Fibroblast of the aortic adventitia (primary cell): ENCODE results near the gene FAM3C. TPM values are rescaled to one million over a fixed set of nuclear protein-coding genes. Genes with fewer than 3 reads are reported as not detected.

ENCODE experiments used
- DNase-seq: peaks from one replicate; pipeline ENCODE4 v3.0.0-alpha.2; 2010; ENCODE audit warnings: low read depth
- H3K4me3 ChIP-seq: 2 replicates; pipeline ENCODE4 v1.5.1; 2011; ENCODE audit warnings: low read depth, mild to moderate bottlenecking, control low read depth, low read length, moderate library complexity
- CTCF ChIP-seq: IDR thresholded peaks from 2 replicates; pipeline ENCODE4 v1.5.1; 2011; ENCODE audit warnings: mild to moderate bottlenecking, low read length, control low read depth, inconsistent platforms; ENCODE audit not compliant: insufficient read depth
- total RNA-seq: library from RNA; depleted of rRNA; stranded (reverse); fragments of >200 nt; gene quantifications from 2 replicates; pipeline ENCODE4 v1.2.3, GENCODE V29; 2012; ENCODE audit warnings: low replicate concordance

The FAM3C gene
- total RNA-seq, 1 donor, result 119 TPM

GRCh38 chr7:121390617-121391016, 5.5 kb downstream of the FAM3C start:
- TF ChIP-seq CTCF, result no peak
- no peak overlapping the region for H3K4me3 ChIP-seq
- no peak for DNase-seq

- no peak for TF ChIP-seq CTCF
- no peak for DNase-seq
- no peak overlapping the region for H3K4me3 ChIP-seq
These were observed 6.0 kb downstream of the FAM3C start for GRCh38 chr7:121390109-121390508.

GRCh38 chr7:121388950-121389349, 7.2 kb downstream of the FAM3C start:
- TF ChIP-seq CTCF, result no peak
- no peak for DNase-seq
- no peak overlapping the region for H3K4me3 ChIP-seq

GRCh38 chr7:121385800-121386179, 10.3 kb downstream of the FAM3C start:
- no peak overlapping the region for H3K4me3 ChIP-seq
- no peak for DNase-seq
- TF ChIP-seq CTCF, result no peak

GRCh38 chr7:121385056-121385799, 10.9 kb downstream of the FAM3C start:
- DNase-seq, result no peak
- H3K4me3 ChIP-seq, result no peak overlapping the region

GRCh38 chr7:121384265-121384664, 11.8 kb downstream of the FAM3C start:
- H3K4me3 ChIP-seq, result no peak overlapping the region
- no peak for DNase-seq
- no peak for TF ChIP-seq CTCF

More at GRCh38 chr7:121385056-121385799, 10.9 kb downstream of the FAM3C start:
- no peak for TF ChIP-seq CTCF
